ENCODE data around the gene TMEM245. TPM values are rescaled to one million over a fixed set of nuclear protein-coding genes. Genes with fewer than 3 reads are reported as not detected.

Gene TMEM245
- total RNA-seq, 4 donors from 2014 or later = 14.0 to 78.8 (median 68.3) TPM

DNA sequence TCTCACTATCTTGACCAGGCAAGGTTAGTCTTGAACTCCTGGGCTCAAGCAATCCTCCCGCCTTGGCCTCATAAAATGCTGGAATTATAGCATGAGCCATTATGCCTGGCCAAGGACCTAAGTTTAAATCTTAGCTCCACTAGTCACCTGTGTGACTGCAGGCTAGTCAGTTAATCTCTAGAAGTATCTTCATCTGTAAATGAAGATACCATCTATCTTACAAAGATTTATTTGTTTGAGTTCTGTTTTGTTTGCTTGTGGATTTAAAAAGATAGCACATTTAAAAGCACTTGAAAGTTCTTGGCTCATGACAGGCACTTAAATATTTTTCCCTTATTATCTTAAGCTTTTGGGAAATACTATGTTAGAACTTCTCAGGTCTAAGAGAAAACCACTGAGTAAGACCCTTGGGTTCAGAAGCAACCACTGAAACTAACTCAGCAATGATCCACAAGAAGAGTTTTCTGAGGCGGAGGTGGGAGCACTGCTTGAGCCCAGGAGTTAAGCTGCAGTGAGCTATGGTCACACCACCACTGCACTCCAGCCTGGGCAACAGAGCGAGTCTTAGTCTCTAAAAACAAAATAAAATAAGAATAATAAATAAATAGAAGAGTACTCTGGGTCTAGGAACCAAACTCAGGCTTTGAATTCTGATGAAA lies 19.1 kb downstream of the TMEM245 start:
- no peaks in the 10 kb centered on the region for H3K9me3 ChIP-seq
- peak overlapping the region in 2 of 4 donors; percentile 1 to 70 for H3K27ac ChIP-seq
- H3K36me3 ChIP-seq = peaks cover 0 to 22% (median 0%) of the 10 kb centered on the region in 3 donors

DNA sequence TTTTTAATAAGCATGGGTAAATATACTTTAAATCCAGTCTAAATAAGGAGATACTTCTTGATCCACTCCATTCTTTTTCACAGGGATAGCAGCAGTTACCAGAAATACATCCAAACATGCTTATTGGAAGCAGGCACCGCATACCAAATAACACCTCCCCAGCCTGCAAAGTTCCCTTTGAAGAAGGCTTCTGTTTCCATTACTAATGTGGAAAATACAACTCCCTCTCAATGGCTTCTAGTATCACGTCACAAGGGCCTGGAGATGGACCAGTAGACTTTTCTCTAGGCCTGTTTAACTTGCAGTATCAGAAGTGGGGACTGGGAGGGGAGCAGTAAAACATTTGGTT lies 20.8 kb downstream of the TMEM245 start:
- H3K9me3 ChIP-seq = no peaks in the 10 kb centered on the region
- H3K4me3 ChIP-seq = no peak overlapping the region
- DNase-seq = no peak
- no peaks in the 10 kb centered on the region for H3K27me3 ChIP-seq
- H3K36me3 ChIP-seq = peaks cover 0 to 19% (median 0%) of the 10 kb centered on the region in 3 donors
- H3K4me1 ChIP-seq = peaks cover 0 to 40% (median 3%) of the 10 kb centered on the region in 4 donors
- peak overlapping the region in 2 of 4 donors; percentile 2 to 70 for H3K27ac ChIP-seq
- TF ChIP-seq POLR2A (IDR thresholded peaks at IDR 0.05) = no peak
- TF ChIP-seq, protein P1, sequence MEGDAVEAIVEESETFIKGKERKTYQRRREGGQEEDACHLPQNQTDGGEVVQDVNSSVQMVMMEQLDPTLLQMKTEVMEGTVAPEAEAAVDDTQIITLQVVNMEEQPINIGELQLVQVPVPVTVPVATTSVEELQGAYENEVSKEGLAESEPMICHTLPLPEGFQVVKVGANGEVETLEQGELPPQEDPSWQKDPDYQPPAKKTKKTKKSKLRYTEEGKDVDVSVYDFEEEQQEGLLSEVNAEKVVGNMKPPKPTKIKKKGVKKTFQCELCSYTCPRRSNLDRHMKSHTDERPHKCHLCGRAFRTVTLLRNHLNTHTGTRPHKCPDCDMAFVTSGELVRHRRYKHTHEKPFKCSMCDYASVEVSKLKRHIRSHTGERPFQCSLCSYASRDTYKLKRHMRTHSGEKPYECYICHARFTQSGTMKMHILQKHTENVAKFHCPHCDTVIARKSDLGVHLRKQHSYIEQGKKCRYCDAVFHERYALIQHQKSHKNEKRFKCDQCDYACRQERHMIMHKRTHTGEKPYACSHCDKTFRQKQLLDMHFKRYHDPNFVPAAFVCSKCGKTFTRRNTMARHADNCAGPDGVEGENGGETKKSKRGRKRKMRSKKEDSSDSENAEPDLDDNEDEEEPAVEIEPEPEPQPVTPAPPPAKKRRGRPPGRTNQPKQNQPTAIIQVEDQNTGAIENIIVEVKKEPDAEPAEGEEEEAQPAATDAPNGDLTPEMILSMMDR (IDR thresholded peaks at IDR 0.05) = no peak

More for the DNA sequence above, 19.1 kb downstream of the TMEM245 start:
- H3K4me3 ChIP-seq = no peak overlapping the region
- peaks cover 0 to 40% (median 3%) of the 10 kb centered on the region in 4 donors for H3K4me1 ChIP-seq
- no peak for DNase-seq
- TF ChIP-seq, protein P1 (IDR thresholded peaks at IDR 0.05) = no peak
- no peak for TF ChIP-seq POLR2A (IDR thresholded peaks at IDR 0.05)
- H3K27me3 ChIP-seq = no peaks in the 10 kb centered on the region

DNA sequence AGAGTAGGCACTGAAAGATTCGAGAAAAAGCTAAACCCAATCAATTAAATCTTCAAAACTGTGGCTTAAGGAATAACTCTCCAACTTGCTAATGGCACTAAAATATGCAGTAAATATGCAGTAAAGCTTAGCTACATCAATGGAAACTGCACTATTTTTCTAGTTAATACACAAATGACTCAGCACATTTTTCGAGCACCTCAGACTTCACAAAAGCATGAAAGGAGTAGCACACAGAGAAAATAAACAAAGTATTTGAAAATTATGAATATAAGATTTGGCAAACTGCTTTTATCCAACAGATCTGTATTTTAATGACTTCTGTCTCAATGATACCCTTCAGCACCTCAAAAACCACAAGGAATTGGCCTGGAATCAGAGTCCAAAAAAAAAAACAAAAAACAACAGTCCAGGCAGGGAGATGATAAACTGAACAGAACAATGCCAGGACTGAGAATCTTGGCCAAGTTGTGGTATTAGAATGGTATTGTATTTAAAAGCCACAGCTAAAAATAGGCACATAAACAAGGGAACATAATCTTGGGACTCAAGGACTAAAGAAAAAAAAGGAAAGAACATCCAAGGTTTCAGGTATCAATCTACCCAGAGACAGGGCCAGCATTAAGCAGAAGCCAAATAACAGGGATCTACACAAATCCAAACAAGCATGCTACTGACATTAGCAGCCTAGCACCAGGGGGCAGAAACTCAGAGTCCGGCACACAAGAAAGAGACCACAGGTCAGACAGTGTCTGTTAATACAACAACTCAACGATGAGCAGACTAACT lies 21.4 kb downstream of the TMEM245 start:
- DNase-seq = no peak
- peaks cover 0 to 40% (median 3%) of the 10 kb centered on the region in 4 donors for H3K4me1 ChIP-seq

DNA sequence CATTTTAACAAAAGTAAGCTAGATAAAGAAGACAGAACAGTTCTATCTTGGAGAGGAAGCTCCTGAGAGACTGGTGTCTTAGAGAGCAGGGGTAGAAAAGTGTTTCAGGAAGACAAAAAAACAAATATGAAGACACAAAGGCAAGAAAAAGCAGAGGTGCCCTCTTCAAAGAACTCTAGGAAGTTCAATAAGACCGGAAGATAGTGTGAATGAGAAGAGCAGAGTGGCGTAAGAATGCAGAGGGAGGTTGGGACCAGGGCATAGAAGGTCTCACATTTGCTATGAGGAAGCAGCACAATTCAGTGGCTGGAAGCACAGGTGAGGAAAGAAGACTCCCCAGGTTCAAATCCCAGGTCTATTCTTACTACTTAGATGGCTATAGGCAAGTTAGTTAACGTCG lies 22.6 kb downstream of the TMEM245 start:
- DNase-seq = no peak
- Histone ChIP-seq H3K4me3 (no peak overlapping the region), H3K4me1 (peaks cover 0 to 40% (median 3%) of the 10 kb centered on the region in 4 donors), H3K27me3 (no peaks in the 10 kb centered on the region), H3K27ac (peak overlapping the region in 1 of 4 donors; percentile 70), H3K9me3 (no peaks in the 10 kb centered on the region), H3K36me3 (peaks cover 0 to 19% (median 0%) of the 10 kb centered on the region in 3 donors)
- TF ChIP-seq, protein P1 (IDR thresholded peaks at IDR 0.05) = no peak
- no peak for TF ChIP-seq POLR2A (IDR thresholded peaks at IDR 0.05)

More for the DNA sequence above, 21.4 kb downstream of the TMEM245 start:
- H3K9me3 ChIP-seq = no peaks in the 10 kb centered on the region
- TF ChIP-seq, protein P1 (IDR thresholded peaks at IDR 0.05) = peak in 4 of 6 experiments; percentile 5 to 10 (median 6)
- no peak for TF ChIP-seq POLR2A (IDR thresholded peaks at IDR 0.05)
- peak overlapping the region in 2 of 4 donors; percentile 7 to 70 for H3K27ac ChIP-seq
- peaks cover 0 to 17% (median 0%) of the 10 kb centered on the region in 3 donors for H3K36me3 ChIP-seq
- H3K4me3 ChIP-seq = no peak overlapping the region
- no peaks in the 10 kb centered on the region for H3K27me3 ChIP-seq

DNA sequence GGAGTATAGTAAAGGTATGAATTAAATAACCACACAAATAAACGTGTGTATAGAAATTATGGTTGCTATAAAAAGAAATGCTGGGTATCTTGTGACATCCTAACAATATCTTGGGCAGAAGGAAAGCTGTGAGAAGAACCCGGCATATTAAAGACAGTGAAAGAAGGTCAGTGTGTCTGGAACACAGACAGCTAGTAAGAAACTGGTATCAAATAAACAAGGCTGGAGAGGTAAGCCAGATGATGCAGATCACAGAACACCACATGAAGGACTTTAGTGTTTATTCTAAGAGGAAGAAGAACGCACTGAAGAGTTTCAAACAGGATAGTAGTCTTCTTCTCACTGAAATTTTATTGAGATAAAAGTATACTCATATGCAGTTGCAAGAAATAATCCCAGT lies 24.4 kb downstream of the TMEM245 start:
- Histone ChIP-seq H3K27me3 (no peaks in the 10 kb centered on the region), H3K4me1 (peaks cover 0 to 24% (median 0%) of the 10 kb centered on the region in 4 donors), H3K4me3 (no peak overlapping the region), H3K9me3 (no peaks in the 10 kb centered on the region), H3K36me3 (peaks cover 0 to 35% (median 0%) of the 10 kb centered on the region in 3 donors), H3K27ac (peak overlapping the region in 1 of 4 donors; percentile 33)
- no peak for DNase-seq
- no peak for TF ChIP-seq POLR2A (IDR thresholded peaks at IDR 0.05)
- TF ChIP-seq, protein P1 (IDR thresholded peaks at IDR 0.05) = no peak
